Measurements from ENCODE around the gene SULT1A1.

Gene SULT1A1

DNA sequence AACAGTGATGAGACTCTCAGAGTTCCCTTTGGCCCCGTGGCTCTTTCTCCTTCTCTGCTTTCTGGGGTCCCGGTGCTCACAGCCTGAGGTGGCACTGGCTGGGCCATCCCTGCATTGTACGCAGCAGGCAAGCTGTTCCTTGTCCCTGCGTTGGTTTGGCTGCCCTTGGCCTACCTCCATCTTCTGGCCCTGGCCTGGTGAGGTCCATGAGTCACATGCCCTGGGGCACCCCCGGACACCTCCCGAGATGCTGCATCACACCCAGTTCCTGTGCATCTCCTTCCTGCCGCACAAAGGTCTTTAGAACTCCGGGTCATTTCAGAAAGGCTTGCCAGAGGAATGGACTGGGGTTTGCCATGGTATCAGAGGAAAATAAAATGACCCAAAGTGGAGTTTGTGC lies 22.5 kb downstream of the SULT1A1 start:
- peaks cover 42% of the 10 kb centered on the region for H3K36me3 ChIP-seq (ENCODE audit: insufficient read depth, low read length)

GRCh38 chr16:28586466-28586865 lies 23.4 kb downstream of the SULT1A1 start:
- H3K27ac ChIP-seq (ENCODE audit: low read depth, low read length): no peak overlapping the region
- WGBS: 95% methylated on average over 3 of the region's 3 CpGs
- H3K4me1 ChIP-seq (ENCODE audit: insufficient read depth, low read length): no peaks in the 10 kb centered on the region
- H3K9me3 ChIP-seq (ENCODE audit: insufficient read depth, low read depth, low read length): no peaks in the 10 kb centered on the region
- H3K4me3 ChIP-seq (ENCODE audit: low read length): no peak overlapping the region
- no peaks in the 10 kb centered on the region for H3K27me3 ChIP-seq (ENCODE audit: insufficient read depth, low read length)
- no peak overlapping the region for H3K9ac ChIP-seq (ENCODE audit: low read depth, low read length)
- H3K36me3 ChIP-seq (ENCODE audit: insufficient read depth, low read length): peaks cover 46% of the 10 kb centered on the region

More for the DNA sequence above, 22.5 kb downstream of the SULT1A1 start:
- no peaks in the 10 kb centered on the region for H3K9me3 ChIP-seq (ENCODE audit: insufficient read depth, low read depth, low read length)
- H3K27me3 ChIP-seq (ENCODE audit: insufficient read depth, low read length): no peaks in the 10 kb centered on the region
- WGBS: 94% methylated on average over 8 of the region's 8 CpGs
- H3K9ac ChIP-seq (ENCODE audit: low read depth, low read length): no peak overlapping the region
- H3K4me3 ChIP-seq (ENCODE audit: low read length): no peak overlapping the region
- H3K27ac ChIP-seq (ENCODE audit: low read depth, low read length): no peak overlapping the region
- no peaks in the 10 kb centered on the region for H3K4me1 ChIP-seq (ENCODE audit: insufficient read depth, low read length)

- peaks cover 48% of the 10 kb centered on the region for H3K36me3 ChIP-seq (ENCODE audit: insufficient read depth, low read length)
- no peaks in the 10 kb centered on the region for H3K9me3 ChIP-seq (ENCODE audit: insufficient read depth, low read depth, low read length)
- 92% methylated on average over 11 of the region's 11 CpGs for WGBS
- no peak overlapping the region for H3K9ac ChIP-seq (ENCODE audit: low read depth, low read length)
- no peak overlapping the region for H3K27ac ChIP-seq (ENCODE audit: low read depth, low read length)
- H3K27me3 ChIP-seq (ENCODE audit: insufficient read depth, low read length): no peaks in the 10 kb centered on the region
- H3K4me3 ChIP-seq (ENCODE audit: low read length): no peak overlapping the region
- no peaks in the 10 kb centered on the region for H3K4me1 ChIP-seq (ENCODE audit: insufficient read depth, low read length)
These were observed 24.2 kb downstream of the SULT1A1 start for GRCh38 chr16:28585674-28586073.

DNA sequence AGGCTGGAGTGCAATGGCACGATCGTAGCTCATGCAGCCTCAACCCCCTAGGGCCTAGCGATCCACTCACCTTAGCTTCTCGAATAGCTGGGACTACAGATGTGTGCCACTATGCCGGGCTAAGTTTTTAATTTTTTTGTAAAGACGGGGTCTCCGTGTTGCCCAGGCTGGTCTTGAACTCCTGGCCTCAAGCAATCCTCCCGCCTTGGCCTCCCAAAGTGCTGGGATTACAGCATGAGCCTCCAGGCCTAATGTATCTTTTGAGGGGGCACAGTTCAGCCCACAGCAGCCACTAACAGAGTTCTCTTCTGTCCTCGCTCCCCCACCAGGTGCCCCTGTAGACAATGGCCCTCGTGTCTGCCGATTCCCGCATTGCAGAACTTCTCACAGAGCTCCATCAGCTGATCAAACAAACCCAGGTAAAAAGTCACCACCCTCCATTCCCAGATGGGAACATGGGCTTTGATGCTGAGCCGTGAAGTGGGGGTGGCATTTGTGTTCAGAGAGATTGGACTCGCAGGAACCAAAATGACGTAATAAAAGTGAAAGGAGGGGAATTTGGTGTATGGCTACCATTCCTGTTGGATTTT lies 29.0 kb downstream of the SULT1A1 start:
- 94% methylated on average over 15 of the region's 15 CpGs for WGBS
- H3K9me3 ChIP-seq (ENCODE audit: insufficient read depth, low read depth, low read length): no peaks in the 10 kb centered on the region
- peaks cover 24% of the 10 kb centered on the region for H3K36me3 ChIP-seq (ENCODE audit: insufficient read depth, low read length)
- no peak overlapping the region for H3K27ac ChIP-seq (ENCODE audit: low read depth, low read length)
- H3K27me3 ChIP-seq (ENCODE audit: insufficient read depth, low read length): no peaks in the 10 kb centered on the region
- H3K4me1 ChIP-seq (ENCODE audit: insufficient read depth, low read length): no peaks in the 10 kb centered on the region
- H3K9ac ChIP-seq (ENCODE audit: low read depth, low read length): no peak overlapping the region
- no peak overlapping the region for H3K4me3 ChIP-seq (ENCODE audit: low read length)

DNA sequence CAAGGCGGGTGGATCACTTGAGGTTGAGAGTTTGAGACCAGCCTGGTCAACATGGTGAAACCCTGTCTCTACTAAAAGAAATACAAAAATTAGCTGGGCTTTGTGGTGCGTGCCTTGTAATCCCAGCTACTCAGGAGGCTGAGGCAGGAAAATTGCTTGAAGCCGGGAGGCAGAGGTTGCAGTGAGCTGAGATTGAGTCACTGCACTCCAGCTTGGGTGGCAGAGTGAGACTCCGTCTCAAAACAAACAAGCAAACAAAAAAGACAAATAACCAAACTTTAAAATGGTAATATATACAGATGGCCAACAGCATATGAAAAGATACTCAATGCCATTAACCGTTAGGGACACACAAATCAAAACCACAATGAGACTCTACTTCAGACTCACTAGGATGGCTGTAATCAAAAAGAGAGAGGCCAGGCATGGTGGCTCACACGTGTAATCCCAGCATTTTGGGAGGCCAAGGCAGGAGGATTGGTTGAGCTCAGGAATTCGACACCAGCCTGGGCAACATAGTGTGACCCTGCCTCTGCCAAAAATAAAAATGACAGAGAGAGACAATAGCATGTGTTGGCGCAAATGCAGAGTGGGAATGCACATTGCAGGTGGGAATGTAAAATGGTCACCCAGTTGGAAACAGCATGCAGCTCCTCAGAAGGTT lies 34.3 kb downstream of the SULT1A1 start:
- Histone ChIP-seq H3K9me3 (ENCODE audit: insufficient read depth, low read depth, low read length) (no peaks in the 10 kb centered on the region), H3K36me3 (ENCODE audit: insufficient read depth, low read length) (no peaks in the 10 kb centered on the region)
- WGBS: 93% methylated on average over 7 of the region's 8 CpGs

DNA sequence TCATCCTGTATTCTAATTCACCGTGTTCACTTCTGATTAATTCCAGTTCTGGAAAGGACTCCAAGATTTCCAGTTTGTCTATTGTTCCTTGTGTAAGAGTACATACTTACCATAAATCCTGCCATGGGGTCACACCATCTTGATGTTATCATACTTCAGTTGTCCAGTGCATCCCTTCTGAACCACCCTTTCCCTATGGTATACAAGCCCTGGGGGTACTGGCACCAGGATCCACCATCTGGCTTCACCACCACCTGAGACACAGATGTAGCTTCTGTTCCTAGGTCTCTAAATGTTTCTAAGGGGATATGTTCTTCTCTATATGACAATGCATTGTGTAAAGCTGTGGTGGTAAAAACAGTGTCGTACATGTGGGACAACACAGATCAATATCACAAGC lies 34.9 kb downstream of the SULT1A1 start:
- Histone ChIP-seq H3K4me1 (ENCODE audit: insufficient read depth, low read length) (peaks cover 18% of the 10 kb centered on the region; the same call in 1 of the 2 replicates), H3K4me3 (ENCODE audit: low read length) (no peak overlapping the region), H3K27me3 (ENCODE audit: insufficient read depth, low read length) (no peaks in the 10 kb centered on the region), H3K27ac (ENCODE audit: low read depth, low read length) (no peak overlapping the region), H3K9ac (ENCODE audit: low read depth, low read length) (no peak overlapping the region), H3K36me3 (ENCODE audit: insufficient read depth, low read length) (no peaks in the 10 kb centered on the region), H3K9me3 (ENCODE audit: insufficient read depth, low read depth, low read length) (no peaks in the 10 kb centered on the region)
- 92% methylated on average over 2 of the region's 2 CpGs for WGBS

More for the DNA sequence above, 34.3 kb downstream of the SULT1A1 start:
- Histone ChIP-seq H3K9ac (ENCODE audit: low read depth, low read length) (no peak overlapping the region), H3K27me3 (ENCODE audit: insufficient read depth, low read length) (no peaks in the 10 kb centered on the region), H3K4me1 (ENCODE audit: insufficient read depth, low read length) (peaks cover 18% of the 10 kb centered on the region; the same call in 1 of the 2 replicates), H3K4me3 (ENCODE audit: low read length) (no peak overlapping the region), H3K27ac (ENCODE audit: low read depth, low read length) (no peak overlapping the region)

DNA sequence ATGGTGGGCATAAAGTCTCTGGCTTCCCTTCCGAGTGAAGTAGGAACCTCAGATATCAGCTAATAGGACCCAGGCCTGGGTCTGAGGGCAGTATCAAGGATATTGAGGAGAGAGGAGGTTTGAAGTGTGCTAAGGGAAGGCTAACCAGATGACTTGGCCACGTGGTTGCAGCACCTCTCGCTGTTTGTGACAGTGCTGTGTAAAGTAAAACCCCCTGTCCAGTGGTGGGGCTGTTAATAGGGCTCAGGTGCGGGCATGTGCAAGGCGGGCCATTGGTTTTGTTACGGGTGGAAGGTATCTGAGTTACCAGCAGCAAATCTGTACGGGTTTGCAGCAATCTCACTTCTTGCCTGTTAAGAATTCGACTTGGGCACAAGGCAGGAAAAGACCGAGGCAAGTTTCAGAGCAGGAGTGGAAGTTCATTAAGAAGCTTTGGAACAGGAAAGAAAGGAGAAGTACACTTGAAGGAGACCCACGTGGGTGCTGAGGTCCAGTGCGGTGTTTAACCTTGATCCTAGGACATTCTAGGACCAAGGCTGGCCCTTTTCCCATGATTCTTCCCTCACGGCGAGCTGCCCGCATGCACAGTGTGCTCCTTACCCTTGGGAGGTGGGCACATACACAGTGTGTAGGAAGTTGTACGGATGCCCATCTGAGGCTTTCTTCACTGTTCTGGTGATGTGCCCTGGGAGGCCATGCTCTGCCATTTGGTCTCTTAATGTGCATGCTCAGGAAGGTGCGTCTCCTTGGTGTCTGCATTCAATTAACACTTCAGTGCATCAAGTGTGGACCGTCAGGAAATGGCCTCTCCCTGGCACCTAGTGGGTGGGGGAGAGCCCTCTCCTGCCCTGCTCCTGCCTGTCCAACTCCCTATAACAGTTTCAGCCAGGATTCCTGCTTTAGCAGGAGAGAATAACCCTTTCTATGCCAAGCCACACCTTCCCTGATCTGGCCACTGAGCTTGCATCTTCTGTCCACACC lies 35.8 kb downstream of the SULT1A1 start:
- Histone ChIP-seq H3K27ac (ENCODE audit: low read depth, low read length) (no peak overlapping the region), H3K36me3 (ENCODE audit: insufficient read depth, low read length) (no peaks in the 10 kb centered on the region), H3K9ac (ENCODE audit: low read depth, low read length) (no peak overlapping the region), H3K4me3 (ENCODE audit: low read length) (no peak overlapping the region), H3K9me3 (ENCODE audit: insufficient read depth, low read depth, low read length) (no peaks in the 10 kb centered on the region), H3K27me3 (ENCODE audit: insufficient read depth, low read length) (no peaks in the 10 kb centered on the region), H3K4me1 (ENCODE audit: insufficient read depth, low read length) (peaks cover 18% of the 10 kb centered on the region; the same call in 1 of the 2 replicates)
- WGBS: 82% methylated on average over 17 of the region's 17 CpGs

- Histone ChIP-seq H3K27me3 (ENCODE audit: insufficient read depth, low read length) (no peaks in the 10 kb centered on the region), H3K4me1 (ENCODE audit: insufficient read depth, low read length) (peaks cover 18% of the 10 kb centered on the region; the same call in 1 of the 2 replicates), H3K27ac (ENCODE audit: low read depth, low read length) (no peak overlapping the region), H3K9me3 (ENCODE audit: insufficient read depth, low read depth, low read length) (no peaks in the 10 kb centered on the region), H3K4me3 (ENCODE audit: low read length) (no peak overlapping the region), H3K9ac (ENCODE audit: low read depth, low read length) (no peak overlapping the region), H3K36me3 (ENCODE audit: insufficient read depth, low read length) (no peaks in the 10 kb centered on the region)
- WGBS: 58% methylated on average over 15 of the region's 15 CpGs
These were observed 36.9 kb downstream of the SULT1A1 start for GRCh38 chr16:28572696-28573510.

GRCh38 chr16:28569968-28570752 lies 39.7 kb downstream of the SULT1A1 start:
- 96% methylated on average over 4 of the region's 4 CpGs for WGBS
- Histone ChIP-seq H3K9ac (ENCODE audit: low read depth, low read length) (no peak overlapping the region), H3K4me1 (ENCODE audit: insufficient read depth, low read length) (peaks cover 18% of the 10 kb centered on the region; the same call in 1 of the 2 replicates), H3K4me3 (ENCODE audit: low read length) (no peak overlapping the region), H3K36me3 (ENCODE audit: insufficient read depth, low read length) (no peaks in the 10 kb centered on the region), H3K9me3 (ENCODE audit: insufficient read depth, low read depth, low read length) (peaks cover 12% of the 10 kb centered on the region), H3K27ac (ENCODE audit: low read depth, low read length) (no peak overlapping the region), H3K27me3 (ENCODE audit: insufficient read depth, low read length) (no peaks in the 10 kb centered on the region)

DNA sequence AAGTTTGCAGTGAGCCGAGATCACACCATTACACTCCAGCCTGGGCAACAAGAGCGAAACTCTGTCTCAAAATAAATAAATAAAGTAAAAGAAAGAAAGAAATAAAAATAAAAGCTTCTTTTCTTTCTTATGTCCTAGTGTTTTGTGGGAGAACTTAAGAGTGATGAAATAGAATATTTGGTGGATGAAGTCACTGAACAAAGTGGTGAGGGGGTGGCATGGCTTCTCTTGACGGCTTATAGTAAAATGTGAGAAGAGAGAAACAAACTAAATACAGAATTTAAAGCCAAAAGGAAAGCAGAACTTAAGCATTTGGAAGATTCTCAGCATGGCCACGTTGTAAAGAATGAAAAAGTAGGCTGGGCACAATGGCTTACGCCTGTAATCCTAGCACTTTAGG lies 40.8 kb downstream of the SULT1A1 start:
- H3K9ac ChIP-seq (ENCODE audit: low read depth, low read length): no peak overlapping the region
- H3K36me3 ChIP-seq (ENCODE audit: insufficient read depth, low read length): no peaks in the 10 kb centered on the region
- peaks cover 11% of the 10 kb centered on the region; the same call in 1 of the 2 replicates for H3K4me1 ChIP-seq (ENCODE audit: insufficient read depth, low read length)
- no peak overlapping the region for H3K27ac ChIP-seq (ENCODE audit: low read depth, low read length)
- H3K27me3 ChIP-seq (ENCODE audit: insufficient read depth, low read length): no peaks in the 10 kb centered on the region
- no peak overlapping the region for H3K4me3 ChIP-seq (ENCODE audit: low read length)
- H3K9me3 ChIP-seq (ENCODE audit: insufficient read depth, low read depth, low read length): peaks cover 12% of the 10 kb centered on the region
- 95% methylated on average over 4 of the region's 5 CpGs for WGBS

Data from HUES64 (cell line).